Right ventricle myocardium superior (tissue), 1 donor: Measurements from ENCODE around the gene IFITM2. TPM values are rescaled to one million over a fixed set of nuclear protein-coding genes. Genes with fewer than 3 reads are reported as not detected.
"Not testable (repeated sequence)": the region's sequence is repeated elsewhere in the genome, so short reads cannot be mapped to it uniquely, and the experiment has no call there.

ENCODE experiments used
- ATAC-seq: fragments of 200-7000 bp; cut with Tn5 transposase; one replicate; pipeline ENCODE4 v1.9.1; 2020; ENCODE audit warnings: mild to moderate bottlenecking; ENCODE audit not compliant: poor library complexity
- DNase-seq: peaks from one replicate; pipeline ENCODE4 v3.0.0-alpha.2; 2020
- intact Hi-C: fragments of 100-400 bp; cut with DNase I; formaldehyde crosslinking; loops from one replicate; pipeline ENCODE4 v1.11.2; 2022
- long read RNA-seq: library from polyadenylated mRNA; unstranded; transcript quantifications from one replicate; pipeline ENCODE4 v2.0.0, GENCODE V29; 2021
- total RNA-seq: library from RNA; stranded (reverse); fragmentation: NEBNext Ultra II Directional; extraction: Animal tissue kit (Norgen Biotek cat#: 25700); gene quantifications from one replicate; pipeline ENCODE4 v1.2.1, GENCODE V29; 2021
- donor health status: DM: no; HTN: yes; CAD: no; lungs with severe emphysema.

The IFITM2 gene
- total RNA-seq, result 194 TPM
- long read RNA-seq, transcript IFITM2-206 (2 exons, 892 nt), result major isoform, 64 of 69 reads
- long read RNA-seq, partial matches to known transcripts, result 0 of 69 reads
- long read RNA-seq, other reads (novel, unspliced or antisense), result 5 of 69 reads

DNA sequence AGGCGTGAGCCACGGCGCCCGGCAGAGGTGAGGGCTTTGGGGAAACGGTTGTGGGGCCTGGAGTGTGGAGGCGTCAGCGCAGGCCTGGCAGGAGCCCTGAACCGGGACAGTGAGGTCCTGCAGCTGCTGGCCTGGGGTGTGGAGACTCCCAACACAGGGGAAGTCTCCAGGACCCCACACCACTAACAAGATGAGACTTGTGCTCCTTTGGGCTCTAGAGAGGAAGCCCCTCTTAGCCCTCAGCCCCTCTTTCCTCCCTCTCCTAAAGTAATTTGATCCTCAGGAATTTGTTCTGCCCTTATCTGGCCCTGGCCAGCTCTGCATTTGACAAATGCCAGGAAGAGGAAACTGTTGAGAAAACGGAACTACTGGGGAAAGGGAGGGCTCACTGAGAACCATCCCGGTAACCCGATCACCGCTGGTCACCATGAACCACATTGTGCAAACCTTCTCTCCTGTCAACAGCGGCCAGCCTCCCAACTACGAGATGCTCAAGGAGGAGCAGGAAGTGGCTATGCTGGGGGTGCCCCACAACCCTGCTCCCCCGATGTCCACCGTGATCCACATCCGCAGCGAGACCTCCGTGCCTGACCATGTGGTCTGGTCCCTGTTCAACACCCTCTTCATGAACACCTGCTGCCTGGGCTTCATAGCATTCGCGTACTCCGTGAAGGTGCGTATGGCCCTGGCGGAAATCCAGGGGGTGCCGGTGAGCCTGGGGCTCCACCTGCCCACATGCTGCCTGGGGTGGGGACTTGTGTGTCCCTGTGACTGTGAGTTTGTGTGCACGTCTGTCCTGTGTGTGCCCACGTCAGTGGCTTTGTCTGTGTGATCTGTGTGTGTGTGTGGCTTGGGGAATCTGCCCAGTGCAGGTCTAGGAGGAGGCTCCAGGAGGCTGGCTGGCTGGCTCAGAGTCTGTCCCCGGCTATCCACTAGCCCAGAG is at the start of gene IFITM2:
Gene IFITM2 (plus strand): TSS at position 51 of the 943 bp plus-strand sequence. CDS start 377 bp downstream, at position 428.
- intact Hi-C loops, result not testable (repeated sequence)
- peak; percentile 61 for ATAC-seq

GRCh38 chr11:259413-259812 is 48.2 kb upstream of the IFITM2 start:
- intact Hi-C loops, result no loop called here
- ATAC-seq (no peak), DNase-seq (no peak)

More for the DNA sequence above, at the start of gene IFITM2:
- peak; percentile 86 for DNase-seq

- ATAC-seq (no peak), DNase-seq (no peak)
- intact Hi-C loops, result no loop called here
Observed at GRCh38 chr11:261624-262023, 46.0 kb upstream of the IFITM2 start.

DNA sequence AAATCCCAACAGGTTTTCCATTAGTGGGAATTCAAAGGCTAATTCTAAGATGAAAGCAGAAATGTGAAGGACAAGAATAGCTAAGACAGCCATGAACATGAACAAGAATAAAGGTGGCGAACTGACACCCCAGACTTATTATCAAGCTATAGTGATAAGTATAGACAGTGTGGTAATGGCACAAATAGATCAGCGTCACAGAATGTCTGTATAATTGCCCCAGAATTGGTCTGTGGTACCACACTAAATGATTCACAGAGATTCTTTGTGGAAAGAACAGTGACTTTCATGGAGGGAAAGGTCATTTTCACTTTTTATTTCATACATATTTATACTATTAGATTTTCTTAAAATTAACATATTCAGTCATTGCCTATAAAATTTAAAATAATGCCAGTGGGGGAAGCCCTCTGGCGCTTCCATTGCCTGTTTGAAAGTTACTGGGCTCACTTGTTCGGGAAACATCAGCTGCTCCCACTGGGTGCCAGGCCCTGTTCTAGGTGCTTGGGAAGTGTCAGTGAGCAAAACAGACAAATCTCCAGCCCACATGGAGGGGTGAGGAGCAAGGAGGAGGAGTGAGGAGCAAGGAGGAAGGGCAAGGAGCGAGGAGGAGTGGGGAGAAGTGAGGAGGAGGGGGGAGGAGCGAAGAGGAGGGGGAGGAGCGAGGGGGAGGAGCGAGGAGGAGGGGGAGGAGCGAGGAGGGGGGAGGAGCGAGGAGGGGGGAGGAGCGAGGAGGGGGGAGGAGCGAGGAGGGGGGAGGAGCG is 40.8 kb upstream of the IFITM2 start:
- no peak for DNase-seq

GRCh38 chr11:267491-267994 is 40.1 kb upstream of the IFITM2 start:
- peak; percentile 71 for DNase-seq
- intact Hi-C loops, result no loop called here
- peak; percentile 53 for ATAC-seq

More for the DNA sequence above, 40.8 kb upstream of the IFITM2 start:
- ATAC-seq, result no peak
- intact Hi-C loops, result no loop called here

DNA sequence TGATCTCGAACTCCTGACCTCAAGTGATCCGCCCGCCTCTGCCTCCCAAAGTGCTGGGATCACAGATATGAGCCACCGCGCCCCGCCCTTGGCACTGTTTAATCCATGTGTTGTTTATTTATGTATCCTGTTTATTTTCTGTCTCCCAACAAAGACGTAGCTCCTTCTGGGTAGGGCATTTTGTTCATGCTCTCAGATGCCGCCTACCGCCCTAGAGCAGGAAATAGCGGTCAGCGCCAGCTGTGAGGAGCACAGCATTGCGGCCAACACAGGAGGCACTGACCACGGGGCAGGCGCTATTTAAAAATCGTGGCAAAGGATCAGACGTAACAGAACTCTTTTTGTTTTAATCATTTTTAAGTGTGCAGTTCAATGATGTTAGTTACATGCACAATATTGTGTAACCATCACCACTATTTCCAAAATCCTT is 38.9 kb upstream of the IFITM2 start:
- ATAC-seq (peak; percentile 83), DNase-seq (peak; percentile 81)
- intact Hi-C loops, result not testable (repeated sequence)

DNA sequence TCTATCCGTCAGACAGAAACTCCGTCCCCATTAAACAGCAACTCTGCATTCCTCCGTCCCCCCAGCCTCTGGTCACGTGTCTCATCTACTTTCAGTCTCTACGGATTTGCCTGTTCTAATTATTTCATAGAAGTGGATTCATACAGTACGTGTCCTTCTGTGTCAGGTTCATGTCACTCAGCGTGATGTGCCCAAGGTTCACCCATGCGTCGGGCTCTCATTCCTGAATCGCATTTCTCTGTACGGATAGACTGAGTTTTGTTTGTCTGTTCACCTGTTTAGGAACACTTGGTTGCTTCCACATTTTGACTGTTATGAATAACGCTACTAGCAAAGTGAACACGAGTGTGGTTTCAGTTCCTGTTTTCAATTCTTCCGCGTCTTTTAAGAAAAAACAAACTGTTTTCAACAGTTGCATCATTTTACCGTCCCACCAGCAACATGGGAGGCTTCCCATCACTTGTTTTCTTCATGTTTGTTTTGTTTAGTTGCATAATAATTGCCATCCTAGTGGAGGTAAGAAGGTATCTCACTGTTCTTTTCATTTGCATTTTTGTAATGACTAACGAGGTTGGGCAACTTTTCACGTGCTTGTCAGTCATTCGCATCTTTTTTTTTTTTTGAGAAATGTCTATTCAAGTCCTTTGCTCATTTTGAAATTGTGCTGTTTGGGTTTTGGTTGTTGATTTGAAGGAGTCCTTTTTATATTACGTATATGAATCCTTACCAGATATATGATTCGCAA is 38.3 kb upstream of the IFITM2 start:
- DNase-seq, result no peak
- peak; percentile 55 for ATAC-seq
- intact Hi-C loops, result no loop called here

- intact Hi-C loops, result no loop called here
- ATAC-seq, result no peak
Observed at GRCh38 chr11:270451-271318, 36.9 kb upstream of the IFITM2 start.

GRCh38 chr11:271319-271715 is 36.3 kb upstream of the IFITM2 start:
- ATAC-seq (no peak), DNase-seq (no peak)

More at GRCh38 chr11:270451-271318, 36.9 kb upstream of the IFITM2 start:
- DNase-seq, result no peak

DNA sequence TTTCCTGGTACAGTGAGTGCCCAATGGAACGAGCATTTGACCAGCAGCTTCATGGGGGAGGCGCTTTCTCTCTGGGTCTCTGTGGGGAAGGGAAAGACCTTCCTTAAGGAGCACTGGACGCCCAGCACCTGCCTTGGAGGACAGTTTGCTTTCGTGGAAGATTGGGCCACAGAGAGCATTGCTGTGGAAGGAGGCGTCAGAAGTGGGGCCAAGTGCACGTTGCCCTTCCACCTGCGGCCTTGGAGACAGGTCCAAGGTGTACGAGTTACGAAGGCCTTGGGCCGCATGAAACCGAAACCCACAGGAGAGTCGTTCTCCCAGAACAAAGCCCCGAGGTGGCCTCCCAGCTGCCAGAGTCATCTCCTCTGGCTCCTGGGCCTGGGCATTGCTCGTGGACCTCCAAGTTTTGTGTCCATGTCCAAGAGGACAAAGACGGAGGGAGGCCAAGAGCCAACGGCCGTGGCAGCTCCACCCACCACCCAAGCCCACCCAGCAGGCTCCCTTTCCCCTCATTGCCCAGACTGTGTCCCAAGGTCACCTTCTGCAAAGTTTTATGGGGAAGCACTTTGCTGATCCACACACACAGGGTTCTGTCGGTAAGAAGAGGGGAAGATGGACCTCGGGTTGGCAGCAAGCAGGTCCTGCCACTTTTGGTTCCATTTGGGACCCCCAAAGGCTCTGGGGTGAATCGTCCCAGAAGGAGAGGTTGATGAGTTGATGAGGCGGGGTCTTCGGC is 35.3 kb upstream of the IFITM2 start:
- DNase-seq (no peak), ATAC-seq (no peak)
- intact Hi-C loops, result no loop called here

More at GRCh38 chr11:271319-271715, 36.3 kb upstream of the IFITM2 start:
- intact Hi-C loops, result no loop called here

- ATAC-seq (no peak), DNase-seq (no peak)
- intact Hi-C loops, result no loop called here
Observed at GRCh38 chr11:272931-273198, 34.8 kb upstream of the IFITM2 start.

- ATAC-seq (no peak), DNase-seq (no peak)
- intact Hi-C loops, result no loop called here
Observed at GRCh38 chr11:276219-276618, 31.4 kb upstream of the IFITM2 start.

- DNase-seq (peak; percentile 35), ATAC-seq (no peak)
- intact Hi-C loops, result no loop called here
Observed at GRCh38 chr11:278001-278951, 29.3 kb upstream of the IFITM2 start, which contains the start of gene NLRP6. Gene NLRP6, plus strand, starts transcription at chr11:278407. Its CDS starts 163 bp downstream, at chr11:278570.

DNA sequence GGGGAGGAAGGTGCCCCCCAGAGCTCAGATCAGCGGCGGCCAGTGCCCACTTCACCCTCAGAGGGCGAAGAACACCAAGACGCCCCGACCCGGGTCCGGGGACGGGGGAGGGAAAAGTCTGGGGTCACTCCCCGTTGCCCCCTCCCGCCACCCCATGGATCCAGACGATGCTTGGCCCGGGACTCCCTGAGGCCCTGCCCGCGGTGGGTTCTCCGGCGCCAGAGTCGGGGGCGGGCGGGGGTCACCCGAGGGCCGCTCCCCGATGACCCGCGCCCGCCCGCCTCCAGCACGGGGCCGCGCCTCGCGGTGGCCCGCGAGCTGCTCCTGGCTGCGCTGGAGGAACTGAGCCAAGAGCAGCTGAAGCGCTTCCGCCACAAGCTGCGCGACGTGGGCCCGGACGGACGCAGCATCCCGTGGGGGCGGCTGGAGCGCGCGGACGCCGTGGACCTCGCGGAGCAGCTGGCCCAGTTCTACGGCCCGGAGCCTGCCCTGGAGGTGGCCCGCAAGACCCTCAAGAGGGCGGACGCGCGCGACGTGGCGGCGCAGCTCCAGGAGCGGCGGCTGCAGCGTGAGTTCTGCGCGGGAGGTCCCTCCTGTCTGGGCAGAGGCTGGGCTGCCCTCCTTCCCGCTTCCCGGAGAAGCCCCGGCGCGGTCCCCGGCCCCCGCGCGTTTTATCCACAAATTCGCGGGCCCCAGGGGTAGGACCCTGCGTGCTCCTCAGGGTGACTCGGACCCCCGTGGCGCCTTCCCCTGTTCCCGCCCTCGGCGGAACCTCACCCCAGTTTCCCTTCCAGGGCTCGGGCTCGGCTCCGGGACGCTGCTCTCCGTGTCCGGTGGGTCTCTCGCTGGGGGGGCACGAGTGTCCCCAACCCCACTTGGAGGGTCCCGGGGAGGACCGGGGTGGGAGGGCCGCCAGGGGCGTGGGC is 28.3 kb upstream of the IFITM2 start:
- intact Hi-C loops, result no loop called here
- DNase-seq, result peak; percentile 48
- ATAC-seq, result peak; percentile 61
